ENCODE measurements around the gene PPT1. TPM values are rescaled to one million over a fixed set of nuclear protein-coding genes. Genes with fewer than 3 reads are reported as not detected.

Gene PPT1
- total and polyA plus RNA-seq, 2 of the 4 experiments (the other 2 are of a cell fraction), result 22.7 to 55.4 TPM

DNA sequence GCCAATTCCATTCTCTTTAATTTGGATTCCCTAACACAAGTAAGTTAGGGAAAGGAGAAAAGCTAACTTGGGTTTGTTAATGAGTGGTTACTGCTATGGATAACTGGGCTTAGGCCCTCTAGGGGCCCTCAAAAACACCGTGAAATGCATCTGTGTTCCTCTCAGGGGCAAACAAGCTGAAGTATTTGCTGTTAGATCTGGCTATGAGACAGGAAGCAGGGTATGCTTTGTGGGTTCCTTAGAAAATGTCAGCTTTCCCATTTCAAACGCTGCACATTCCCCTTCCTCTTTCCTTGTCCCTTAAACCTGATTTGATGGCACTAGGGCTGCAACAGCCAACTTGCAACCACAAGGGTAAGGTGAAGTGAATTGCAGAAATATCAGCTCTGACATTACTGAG lies 62.2 kb downstream of the PPT1 start:
- DNase-seq (no peak), ATAC-seq (ENCODE audit: low read depth) (no peak)
- WGBS, 2 experiments (ENCODE audit: extremely low coverage in 2 of 2, insufficient read length in 1 of 2), result no CpG with 5 or more reads among the region's 2 CpGs
- H3K14ac ChIP-seq (replicated peaks; ENCODE audit: low read depth, low read length), result no peak overlapping the region
- no peak overlapping the region for H2AK5ac ChIP-seq (ENCODE audit: low read depth, low read length)
- H4K5ac ChIP-seq (ENCODE audit: low read depth, low read length), result no peak overlapping the region
- intact Hi-C loops (cut with micrococcal nuclease) (no loop called here), dilution Hi-C loops (cut with HindIII; ENCODE audit: low sequenced_read_pairs, unreplicated experiment) (no loop called here), in situ Hi-C loops (cut with MboI; ENCODE audit: low sequenced_read_pairs) (loop anchor here (5.0 to 10.0 kb wide), 2 partner anchors 53 to 220 kb away; no protein-coding TSS in a partner anchor)
- POLR2A ChIA-PET (ENCODE audit: unreplicated experiment), result no interaction called here
- H3K4me2 ChIP-seq (ENCODE audit: low read depth, low read length), result no peak overlapping the region
- H4K8ac ChIP-seq (ENCODE audit: low read depth in 2 of 2, low read length in 2 of 2), result no peak overlapping the region
- H3K36me3 ChIP-seq (ENCODE audit: control insufficient read depth, insufficient read depth, low read length), result no peaks in the 10 kb centered on the region
- no peaks in the 10 kb centered on the region for H3K27me3 ChIP-seq (ENCODE audit: control insufficient read depth, insufficient read depth, low read length)
- no peaks in the 10 kb centered on the region; the same call in 1 of the 2 replicates for H4K20me1 ChIP-seq (ENCODE audit: insufficient read depth, low read length)
- H3K27ac ChIP-seq (ENCODE audit: insufficient read depth, low read length), result no peak overlapping the region
- H3K4me3 ChIP-seq (ENCODE audit: insufficient read depth, low read depth, low read length), result no peak overlapping the region
- H2AK9ac ChIP-seq (replicated peaks; ENCODE audit: low read depth, low read length, poor library complexity), result no peak overlapping the region
- peak overlapping the region; percentile 28; the same call in 1 of the 2 replicates for H2BK20ac ChIP-seq (ENCODE audit: low read depth, low read length)
- H2BK5ac ChIP-seq (ENCODE audit: low read depth, low read length, poor library complexity, severe bottlenecking), result no peak overlapping the region
- peak overlapping the region; percentile 1 for H2AFZ ChIP-seq (replicated peaks; ENCODE audit: low read length, poor library complexity)
- H3K9me3 ChIP-seq (ENCODE audit: control insufficient read depth, insufficient read depth, low read length), result no peaks in the 10 kb centered on the region
- no peak overlapping the region for H3K18ac ChIP-seq (ENCODE audit: low read depth, low read length)
- H3K79me1 ChIP-seq (ENCODE audit: low read depth in 1 of 2, low read length in 2 of 2), result 0 out of 4 replicates have a peak, but pooled peaks cover 0 to 4% of the 10 kb centered on the region in 2 experiments
- no TSS peak for BruUV-seq (replicated peaks)
- H3K4ac ChIP-seq (ENCODE audit: low read depth, low read length), result 0 out of 2 replicates have a peak overlapping the region, but pooled peaks have one; percentile 21
- no peak for TF ChIP-seq RCOR1 (IDR thresholded peaks at IDR 0.05; ENCODE audit: insufficient replicate concordance, low read length)
- TF ChIP-seq MAZ (IDR thresholded peaks at IDR 0.05; ENCODE audit: borderline replicate concordance, low read depth, low read length), result no peak
- no peak for TF ChIP-seq MAFK (IDR thresholded peaks at IDR 0.05; ENCODE audit: low read depth, low read length)
- no peak for TF ChIP-seq POLR2A (IDR thresholded peaks at IDR 0.05; ENCODE audit: low read depth, low read length)
- no peak for TF ChIP-seq NFE2L2 (IDR thresholded peaks at IDR 0.05; ENCODE audit: low read depth, low read length)
- TF ChIP-seq CEBPB (IDR thresholded peaks at IDR 0.05; ENCODE audit: low read depth, low read length), result no peak
- no peak for TF ChIP-seq FOS (IDR thresholded peaks at IDR 0.05; ENCODE audit: low read depth, low read length)
- no peak for TF ChIP-seq CHD1 (IDR thresholded peaks at IDR 0.05; ENCODE audit: low read depth, low read length)
- TF ChIP-seq, protein P1, sequence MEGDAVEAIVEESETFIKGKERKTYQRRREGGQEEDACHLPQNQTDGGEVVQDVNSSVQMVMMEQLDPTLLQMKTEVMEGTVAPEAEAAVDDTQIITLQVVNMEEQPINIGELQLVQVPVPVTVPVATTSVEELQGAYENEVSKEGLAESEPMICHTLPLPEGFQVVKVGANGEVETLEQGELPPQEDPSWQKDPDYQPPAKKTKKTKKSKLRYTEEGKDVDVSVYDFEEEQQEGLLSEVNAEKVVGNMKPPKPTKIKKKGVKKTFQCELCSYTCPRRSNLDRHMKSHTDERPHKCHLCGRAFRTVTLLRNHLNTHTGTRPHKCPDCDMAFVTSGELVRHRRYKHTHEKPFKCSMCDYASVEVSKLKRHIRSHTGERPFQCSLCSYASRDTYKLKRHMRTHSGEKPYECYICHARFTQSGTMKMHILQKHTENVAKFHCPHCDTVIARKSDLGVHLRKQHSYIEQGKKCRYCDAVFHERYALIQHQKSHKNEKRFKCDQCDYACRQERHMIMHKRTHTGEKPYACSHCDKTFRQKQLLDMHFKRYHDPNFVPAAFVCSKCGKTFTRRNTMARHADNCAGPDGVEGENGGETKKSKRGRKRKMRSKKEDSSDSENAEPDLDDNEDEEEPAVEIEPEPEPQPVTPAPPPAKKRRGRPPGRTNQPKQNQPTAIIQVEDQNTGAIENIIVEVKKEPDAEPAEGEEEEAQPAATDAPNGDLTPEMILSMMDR (conservative IDR thresholded peaks at IDR 0.05; ENCODE audit: low read depth, low read length), result no peak
- no peak for TF ChIP-seq BHLHE40 (IDR thresholded peaks at IDR 0.05; ENCODE audit: low read depth, low read length)
- TF ChIP-seq SMC3 (IDR thresholded peaks at IDR 0.05; ENCODE audit: low read depth, low read length), result no peak
- no peak for TF ChIP-seq RAD21 (IDR thresholded peaks at IDR 0.05; ENCODE audit: low read length)
- TF ChIP-seq MXI1 (IDR thresholded peaks at IDR 0.05; ENCODE audit: borderline replicate concordance, low read depth, low read length), result no peak
- TF ChIP-seq RFX5 (IDR thresholded peaks at IDR 0.05; ENCODE audit: low read depth, low read length), result no peak
- TF ChIP-seq, protein P2, sequence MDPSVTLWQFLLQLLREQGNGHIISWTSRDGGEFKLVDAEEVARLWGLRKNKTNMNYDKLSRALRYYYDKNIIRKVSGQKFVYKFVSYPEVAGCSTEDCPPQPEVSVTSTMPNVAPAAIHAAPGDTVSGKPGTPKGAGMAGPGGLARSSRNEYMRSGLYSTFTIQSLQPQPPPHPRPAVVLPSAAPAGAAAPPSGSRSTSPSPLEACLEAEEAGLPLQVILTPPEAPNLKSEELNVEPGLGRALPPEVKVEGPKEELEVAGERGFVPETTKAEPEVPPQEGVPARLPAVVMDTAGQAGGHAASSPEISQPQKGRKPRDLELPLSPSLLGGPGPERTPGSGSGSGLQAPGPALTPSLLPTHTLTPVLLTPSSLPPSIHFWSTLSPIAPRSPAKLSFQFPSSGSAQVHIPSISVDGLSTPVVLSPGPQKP (IDR thresholded peaks at IDR 0.05; ENCODE audit: borderline replicate concordance, low read depth, low read length), result no peak
- no peaks in the 10 kb centered on the region; the same call in 1 of the 2 replicates for H3K9me1 ChIP-seq (ENCODE audit: insufficient read depth, low read length)
- H2BK15ac ChIP-seq (ENCODE audit: low read depth, low read length), result no peak overlapping the region
- no peak overlapping the region for H3K56ac ChIP-seq (ENCODE audit: extremely low read depth, insufficient read depth, low read length)
- no peak overlapping the region for H4K91ac ChIP-seq (ENCODE audit: insufficient read depth, low read depth, low read length)
- CTCF ChIA-PET, result interaction anchor here (0.6 to 3.9 kb wide), 2 partner anchors 24 to 116 kb away, joined by 8 to 37 read pairs; no protein-coding TSS in a partner anchor
- peaks cover 5% of the 10 kb centered on the region for H3K4me1 ChIP-seq (ENCODE audit: control insufficient read depth, insufficient read depth, low read length)
- no peak overlapping the region for H3K9ac ChIP-seq (ENCODE audit: low read depth, low read length)
- peak overlapping the region; percentile 20; the same call in 1 of the 2 replicates for H2BK120ac ChIP-seq (ENCODE audit: low read depth, low read length)
- peak overlapping the region; percentile 11; the same call in 1 of the 2 replicates for H3K23ac ChIP-seq (ENCODE audit: low read depth, low read length)
